Lower leg skin (tissue), 3 donors: ENCODE measurements around the gene SEMA3B.

Experiments
- CTCF ChIP-seq, 3 donors: fragments of 450-650 bp; IDR thresholded peaks; one replicate each; pipeline ENCODE4 v1.5.1; 2016; ENCODE audit warnings: antibody characterized with exemption in 3 of 3, mild to moderate bottlenecking in 3 of 3, moderate library complexity in 2 of 3
- POLR2A ChIP-seq, 2 donors: fragments of 450-650 bp; IDR thresholded peaks; one replicate each; pipeline ENCODE4 v1.6.1; 2016 to 2017; ENCODE audit warnings: antibody characterized with exemption in 2 of 2, mild to moderate bottlenecking in 1 of 2, moderate library complexity in 1 of 2

- peak in 1 of 3 donors; percentile 25 for TF ChIP-seq CTCF (IDR thresholded peaks at IDR 0.05)
- TF ChIP-seq POLR2A (IDR thresholded peaks at IDR 0.05): no peak
Measured at GRCh38 chr3:50274371-50275104, 5.6 kb downstream of the SEMA3B start.
